Stimulated activated CD8-positive, alpha-beta memory T cell treated with anti-CD3 and anti-CD28 coated beads, Interleukin-15, amount 100 ng/mL, for 48 hours (primary cell): ENCODE data around the gene LPAR1.

Experiments used
- DNase-seq, 2 donors: peaks; one replicate each; pipeline ENCODE4 v3.0.0-alpha.2; 2020; ENCODE audit warnings: low read depth in 2 of 2

Gene LPAR1

GRCh38 chr9:110921705-110922104 lies 116.6 kb downstream of the LPAR1 start:
- DNase-seq: no peak

GRCh38 chr9:110919609-110920008 lies 118.7 kb downstream of the LPAR1 start:
- no peak for DNase-seq

DNA sequence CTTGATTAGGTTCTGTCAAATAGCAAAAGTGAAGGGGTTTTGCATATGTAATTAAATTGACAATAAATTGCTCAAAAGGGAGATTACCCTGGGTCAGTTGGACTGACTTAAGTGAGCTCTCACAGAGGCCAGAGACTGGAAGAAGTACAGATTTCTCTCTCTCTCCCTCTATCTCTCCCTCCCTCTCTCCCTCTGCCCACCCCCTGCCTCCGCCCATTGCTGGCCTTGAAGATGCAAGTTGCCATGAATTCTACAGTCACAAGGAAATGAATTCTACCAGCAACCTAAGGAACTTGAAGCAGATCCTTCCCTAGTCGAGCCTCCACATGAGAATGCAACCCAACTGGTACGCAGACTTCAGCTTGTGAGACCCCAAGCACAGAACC lies 119.2 kb downstream of the LPAR1 start:
- DNase-seq: no peak

DNA sequence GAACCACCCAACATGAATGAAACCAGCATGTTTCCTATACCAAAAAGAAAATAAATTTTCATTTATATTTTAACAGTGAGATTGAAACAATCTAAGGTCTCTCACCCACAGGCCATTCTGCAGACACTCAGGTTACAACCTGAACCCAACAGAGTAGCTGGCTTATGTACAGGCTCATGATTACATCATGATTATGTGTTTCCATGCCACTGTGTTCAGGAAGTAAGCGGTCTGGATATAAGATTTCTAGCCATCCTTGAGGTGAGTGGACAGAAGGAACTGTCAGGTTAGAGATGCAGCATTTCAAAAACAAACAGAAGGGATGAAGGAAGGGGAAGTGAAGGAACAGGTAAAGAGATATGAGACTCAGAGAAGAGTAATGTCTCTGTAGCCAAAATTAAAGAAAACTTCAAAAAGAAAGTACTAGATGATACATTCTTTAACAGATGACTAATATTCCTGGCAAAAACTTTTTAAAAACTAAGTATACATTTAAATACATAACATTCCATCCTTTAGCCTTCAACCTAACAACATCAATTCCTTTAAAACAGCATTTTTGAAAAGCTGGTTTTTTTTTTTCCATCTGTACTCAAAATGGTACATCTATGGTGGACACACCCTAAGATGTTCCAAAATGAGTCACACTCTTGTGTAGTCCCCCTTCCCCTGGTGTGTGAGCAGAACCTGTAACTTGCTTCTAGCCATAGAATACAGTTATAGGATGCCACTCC lies 119.8 kb downstream of the LPAR1 start:
- DNase-seq: no peak

GRCh38 chr9:110916403-110916802 lies 121.9 kb downstream of the LPAR1 start:
- no peak for DNase-seq

DNA sequence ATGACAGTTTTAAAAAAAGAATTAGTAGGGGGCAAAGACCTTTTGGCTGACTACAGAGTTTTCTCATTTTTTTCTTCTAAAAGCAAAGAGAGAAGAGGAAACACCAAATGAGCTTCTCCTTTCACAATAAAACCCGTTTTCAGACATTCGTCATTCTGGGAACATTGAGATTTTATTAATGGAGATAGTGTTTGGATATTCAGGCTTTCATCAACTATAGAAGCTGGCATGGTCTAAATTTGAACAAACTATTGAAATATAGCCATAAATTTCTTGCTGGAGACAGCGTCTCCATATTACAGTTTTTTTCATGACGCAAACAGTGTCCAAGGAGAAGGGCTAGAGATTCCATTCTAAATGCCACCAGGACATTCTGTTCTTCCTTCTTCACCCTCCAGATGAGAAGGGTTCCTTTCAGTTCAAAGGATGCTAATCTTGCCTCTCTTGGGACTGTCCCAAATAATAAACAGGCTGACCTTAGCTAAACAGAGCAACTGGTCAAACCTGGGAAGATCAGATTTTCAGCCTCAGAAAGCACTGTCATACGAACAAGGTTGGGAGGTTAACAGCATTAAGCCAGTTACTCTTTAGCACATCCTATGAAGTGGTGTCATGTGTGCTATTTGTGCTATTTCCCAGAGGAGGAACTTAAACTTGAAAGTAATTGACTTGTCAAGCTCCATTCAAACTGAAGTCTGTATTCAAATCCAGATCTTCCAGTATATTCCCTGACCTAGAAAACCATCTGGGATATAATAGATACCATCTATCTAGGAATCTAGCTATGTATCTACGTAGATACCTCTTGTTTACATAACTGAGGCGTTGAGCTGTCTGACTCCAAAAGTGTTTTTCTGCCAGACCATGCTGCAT lies 125.6 kb downstream of the LPAR1 start:
- no peak for DNase-seq

GRCh38 chr9:110911659-110912418 lies 126.4 kb downstream of the LPAR1 start:
- no peak for DNase-seq

DNA sequence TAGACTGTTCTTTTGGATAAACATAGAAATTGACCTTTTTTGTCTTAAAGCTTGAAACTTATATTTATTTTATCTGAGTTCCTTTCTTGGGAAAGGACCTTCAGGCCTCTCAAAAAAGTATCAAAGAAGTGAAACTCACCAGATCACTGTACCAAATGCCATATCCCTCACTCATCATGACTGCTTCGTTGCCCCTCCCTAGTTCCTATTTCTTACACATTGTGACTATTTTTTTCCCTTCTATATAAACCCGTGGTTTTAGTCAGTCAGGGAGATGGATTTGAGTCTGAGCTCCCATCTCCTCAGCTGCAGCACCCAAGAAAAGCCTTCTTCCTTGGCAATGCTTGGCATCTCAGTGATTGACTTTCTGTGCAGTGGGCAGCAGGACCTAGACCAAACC lies 129.4 kb downstream of the LPAR1 start:
- DNase-seq: no peak

DNA sequence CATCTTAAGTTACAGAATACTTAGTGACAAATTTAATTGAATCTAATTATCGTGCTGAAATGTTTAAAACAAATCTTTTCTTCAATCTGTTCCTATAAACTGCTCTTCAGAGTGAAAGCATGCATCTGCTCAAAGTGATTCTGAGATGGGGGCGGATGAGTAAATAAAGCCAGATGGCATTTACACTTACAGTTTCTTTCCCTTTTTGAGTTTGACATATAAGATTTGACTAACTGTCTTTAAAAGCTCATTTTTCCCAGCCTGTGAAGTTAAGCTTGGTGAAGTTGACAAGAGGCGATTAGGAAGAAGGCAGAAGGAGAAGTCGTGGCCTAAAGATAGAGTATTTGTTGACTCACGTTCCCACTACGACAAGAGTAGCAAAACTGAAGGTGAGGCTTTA lies 137.4 kb downstream of the LPAR1 start:
- DNase-seq: no peak

GRCh38 chr9:110900456-110900855 lies 137.8 kb downstream of the LPAR1 start:
- DNase-seq: no peak

DNA sequence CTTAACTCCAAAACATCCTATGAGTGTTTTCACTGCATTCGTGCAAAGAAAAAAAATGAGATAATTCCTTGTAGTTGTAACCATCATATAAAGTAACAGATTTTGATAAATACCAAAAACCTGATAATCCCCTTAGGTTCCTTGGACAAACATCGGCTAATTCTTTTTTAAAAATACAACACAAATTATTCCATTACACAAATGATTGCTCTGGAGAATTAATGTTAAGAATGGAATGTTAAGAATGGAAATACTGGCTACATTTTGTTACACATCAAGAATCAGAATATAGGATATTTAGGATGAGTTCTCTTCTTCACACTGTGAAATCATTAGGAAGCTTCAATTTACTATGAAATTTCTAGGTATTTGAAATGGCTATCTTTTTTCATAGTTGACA lies 139.4 kb downstream of the LPAR1 start:
- no peak for DNase-seq

- DNase-seq: no peak
These were observed 139.9 kb downstream of the LPAR1 start for GRCh38 chr9:110898358-110898757.

GRCh38 chr9:110897943-110898342 lies 140.3 kb downstream of the LPAR1 start:
- no peak for DNase-seq

DNA sequence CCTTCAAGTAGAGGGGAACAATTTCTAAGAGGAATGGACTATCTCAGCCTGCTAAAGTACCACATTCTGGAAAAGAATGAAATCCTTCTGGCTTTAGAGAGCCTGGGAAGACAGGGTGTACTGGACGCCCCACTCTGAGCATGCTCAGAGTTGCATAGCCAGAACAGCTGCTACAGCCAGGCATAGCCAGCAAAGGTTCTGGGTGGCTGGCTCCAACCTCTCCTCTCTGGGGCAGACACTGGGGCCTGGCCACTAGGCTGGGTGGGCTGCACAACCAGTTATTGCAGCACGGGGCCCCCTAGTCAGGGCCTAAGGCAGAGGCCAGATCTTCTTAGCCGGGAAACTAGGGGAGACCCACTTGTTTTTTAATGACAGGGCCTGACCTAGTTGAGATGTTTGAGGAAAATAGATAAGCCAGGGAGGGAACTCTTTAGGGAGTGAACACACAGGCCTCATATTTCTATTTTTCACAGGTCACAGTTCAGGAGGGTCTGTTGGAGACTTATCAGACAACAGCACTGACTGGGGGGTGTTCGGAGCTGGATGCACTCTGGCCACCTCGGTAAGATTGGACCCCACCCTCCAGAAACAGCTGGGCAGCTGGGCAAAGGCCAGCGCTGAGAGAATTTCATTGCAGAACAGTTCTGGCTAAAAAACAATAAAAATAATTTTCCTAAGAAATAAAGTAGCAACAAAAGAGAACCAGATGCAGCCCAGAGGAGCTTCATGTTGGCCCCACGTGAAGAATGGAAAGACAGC lies 142.9 kb downstream of the LPAR1 start:
- no peak for DNase-seq

GRCh38 chr9:110894731-110895130 lies 143.5 kb downstream of the LPAR1 start:
- DNase-seq: no peak

DNA sequence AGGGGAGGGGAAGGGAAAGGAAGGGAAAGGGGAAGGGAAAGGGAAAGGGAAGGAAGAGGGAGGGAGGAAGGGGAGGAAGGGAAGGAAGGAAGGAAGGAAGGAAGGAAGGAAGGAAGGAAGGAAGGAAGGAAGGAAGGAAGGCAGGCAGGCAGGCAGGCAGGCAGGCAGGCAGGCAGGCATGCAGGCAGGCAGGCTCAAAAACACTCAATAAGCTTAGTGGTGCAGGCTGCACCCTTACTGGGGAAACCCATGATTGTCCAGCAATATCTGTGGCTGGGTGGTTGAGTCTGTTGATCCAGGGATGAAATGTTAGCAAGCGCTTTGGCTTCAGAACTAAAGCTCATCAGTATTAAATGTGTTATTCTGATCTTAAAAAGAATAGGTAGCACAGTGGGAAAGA lies 145.6 kb downstream of the LPAR1 start:
- no peak for DNase-seq

GRCh38 chr9:110891760-110892159 lies 146.5 kb downstream of the LPAR1 start:
- no peak for DNase-seq

- DNase-seq: no peak
These were observed 147.9 kb downstream of the LPAR1 start for GRCh38 chr9:110890416-110890815.

DNA sequence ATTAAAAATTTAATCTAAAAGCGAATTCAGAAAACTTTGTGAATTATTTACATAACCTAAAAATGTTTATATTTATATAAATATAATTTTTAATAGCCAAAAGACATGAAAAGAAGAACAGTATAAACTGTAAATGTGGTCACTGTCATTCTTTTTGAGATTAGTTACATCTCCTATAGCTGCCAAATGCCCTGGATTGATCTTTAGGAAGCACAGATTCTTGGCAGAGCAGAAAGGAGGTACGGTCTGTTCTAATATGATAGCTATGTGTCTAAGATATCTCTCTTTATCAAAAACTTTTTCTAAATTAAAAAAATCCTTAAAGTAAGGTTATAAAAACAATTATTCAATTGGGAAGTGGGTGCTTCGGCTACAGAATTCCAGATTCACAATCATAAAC lies 151.0 kb downstream of the LPAR1 start:
- DNase-seq: no peak

DNA sequence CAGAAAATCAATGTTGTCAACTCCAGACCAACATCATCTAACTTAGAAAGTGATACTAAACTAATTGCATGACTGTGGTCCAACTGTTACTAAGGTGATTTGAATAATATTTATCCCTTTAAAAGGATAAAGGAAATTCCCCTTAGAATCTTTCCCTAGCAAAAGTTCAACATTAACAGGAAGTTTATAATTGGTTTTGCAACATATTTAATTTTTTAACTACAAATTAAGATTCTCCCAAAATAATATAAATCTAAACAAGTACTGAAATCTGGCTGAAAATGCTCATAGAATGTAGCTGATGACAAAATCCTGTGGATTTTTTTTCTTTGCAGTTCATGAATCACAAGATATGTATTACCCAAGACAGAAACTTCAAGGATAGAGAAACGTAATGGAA lies 151.4 kb downstream of the LPAR1 start:
- no peak for DNase-seq

DNA sequence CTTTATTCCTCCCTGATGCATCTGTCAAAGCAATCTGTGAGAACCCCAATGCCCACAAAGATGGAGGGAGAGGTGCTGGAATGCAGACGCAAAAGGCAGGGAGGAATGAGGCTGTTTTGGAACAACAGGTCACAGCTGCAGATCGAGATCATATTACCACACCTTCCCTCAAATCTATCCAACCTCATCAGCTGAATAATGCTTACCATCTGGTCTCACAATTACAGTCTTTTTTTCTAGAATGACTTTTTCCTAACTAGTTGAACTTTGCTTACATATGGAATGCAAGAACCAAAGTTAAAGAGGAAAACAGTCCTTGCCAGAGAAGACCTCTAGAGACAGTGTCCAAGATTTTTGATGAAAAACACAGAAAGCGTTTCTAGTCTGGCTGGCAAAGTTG lies 158.1 kb downstream of the LPAR1 start:
- no peak for DNase-seq

DNA sequence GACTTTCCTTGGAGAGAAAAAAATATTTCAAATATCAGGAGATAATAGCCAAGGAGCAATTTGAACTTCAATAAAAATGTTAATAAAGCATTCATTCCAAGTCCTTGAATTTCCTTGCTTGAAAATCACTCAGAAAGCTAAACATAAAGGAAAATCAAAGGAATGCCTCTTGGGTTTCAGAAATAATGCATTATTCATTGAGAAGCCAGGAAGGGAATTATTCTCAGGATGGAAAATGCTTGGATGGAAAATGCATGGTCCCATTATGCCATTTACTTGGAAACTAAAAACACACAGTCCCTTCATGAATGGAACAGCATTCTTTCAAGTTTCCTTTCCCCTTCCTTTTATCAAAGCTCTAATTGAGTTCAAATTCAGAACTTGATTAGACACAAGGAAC lies 160.9 kb downstream of the LPAR1 start:
- no peak for DNase-seq
